HG03432 (cell line): ENCODE data around the gene MRAP.
"Not testable (repeated sequence)": the region's sequence is repeated elsewhere in the genome, so short reads cannot be mapped to it uniquely, and the experiment has no call there.

Experiments used
- ATAC-seq: cut with Tn5 transposase; IDR thresholded peaks from one replicate; pipeline ENCODE4 v1.9.1; 2021; ENCODE audit warnings: mild to moderate bottlenecking, moderate library complexity; ENCODE audit not compliant: unreplicated experiment

MRAP gene

DNA sequence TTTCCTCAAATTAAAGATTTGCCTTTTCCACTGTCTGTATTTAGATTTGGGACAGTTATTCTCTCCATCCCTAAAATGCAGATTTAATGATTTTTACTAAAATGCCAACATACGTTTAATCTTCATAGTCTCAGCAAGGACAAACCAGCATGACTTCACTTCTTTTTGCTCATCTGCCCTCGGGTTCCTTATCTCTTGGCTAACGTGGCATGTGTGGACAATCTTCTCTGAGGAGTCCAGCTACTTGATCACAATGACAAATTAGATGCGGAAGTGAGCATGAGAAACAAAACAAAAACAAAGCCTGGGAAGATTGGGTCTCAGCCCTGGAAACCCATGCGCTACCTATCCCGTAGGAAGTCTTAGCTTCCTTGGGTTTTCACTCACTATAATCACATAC, 1.0 kb downstream of the MRAP start:
- no peak for ATAC-seq

DNA sequence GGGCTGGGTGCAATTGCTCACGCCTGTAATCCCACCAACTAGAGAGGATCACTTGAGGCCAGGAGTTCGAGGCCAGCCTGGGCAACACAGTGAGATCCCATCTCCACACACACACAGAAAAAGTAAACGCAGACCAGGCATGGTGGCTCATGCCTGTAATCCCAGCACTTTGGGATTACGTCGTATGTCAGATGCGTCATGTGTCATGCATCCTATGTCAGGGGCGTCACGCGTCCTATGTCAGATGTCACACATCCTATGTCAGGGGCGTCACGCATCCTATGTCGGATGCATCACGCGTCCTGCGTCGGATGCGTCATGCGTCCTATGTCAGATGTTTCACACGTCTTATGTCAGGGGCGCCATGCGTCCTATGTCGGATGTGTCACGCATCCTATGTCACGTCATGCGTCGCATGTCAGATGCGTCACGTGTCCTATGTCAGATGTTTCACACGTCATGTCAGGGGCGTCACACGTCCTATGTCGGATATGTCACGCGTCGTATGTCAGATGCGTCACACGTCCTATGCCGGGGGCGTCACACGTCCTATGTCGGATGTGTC, 1.5 kb downstream of the MRAP start:
- ATAC-seq: no peak

DNA sequence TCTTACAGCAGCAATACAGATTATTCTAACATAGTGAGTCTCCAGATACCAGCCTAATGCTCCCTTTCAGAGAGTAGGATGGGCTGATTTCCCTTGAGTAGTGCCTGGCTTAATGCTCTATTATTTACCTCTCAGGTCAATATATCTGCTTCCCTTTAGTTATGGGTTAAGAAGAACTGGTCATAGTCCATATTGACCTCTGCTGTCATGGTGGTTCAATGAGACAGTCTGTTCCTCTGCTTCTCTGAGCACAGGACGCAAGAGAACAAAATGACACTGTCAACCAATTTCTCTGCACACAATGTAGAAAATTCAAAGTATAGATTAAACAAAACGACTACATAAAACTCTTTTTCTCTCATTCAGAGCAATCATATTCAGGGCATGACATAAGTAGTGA, 2.9 kb downstream of the MRAP start:
- no peak for ATAC-seq

- no peak for ATAC-seq
These were observed 3.9 kb downstream of the MRAP start for GRCh38 chr21:32302560-32302959.

- no peak for ATAC-seq
These were observed 4.7 kb downstream of the MRAP start for GRCh38 chr21:32303385-32303784.

- ATAC-seq: no peak
These were observed 6.3 kb downstream of the MRAP start for GRCh38 chr21:32304998-32305397.

- no peak for ATAC-seq
These were observed 7.5 kb downstream of the MRAP start for GRCh38 chr21:32306021-32306780.

DNA sequence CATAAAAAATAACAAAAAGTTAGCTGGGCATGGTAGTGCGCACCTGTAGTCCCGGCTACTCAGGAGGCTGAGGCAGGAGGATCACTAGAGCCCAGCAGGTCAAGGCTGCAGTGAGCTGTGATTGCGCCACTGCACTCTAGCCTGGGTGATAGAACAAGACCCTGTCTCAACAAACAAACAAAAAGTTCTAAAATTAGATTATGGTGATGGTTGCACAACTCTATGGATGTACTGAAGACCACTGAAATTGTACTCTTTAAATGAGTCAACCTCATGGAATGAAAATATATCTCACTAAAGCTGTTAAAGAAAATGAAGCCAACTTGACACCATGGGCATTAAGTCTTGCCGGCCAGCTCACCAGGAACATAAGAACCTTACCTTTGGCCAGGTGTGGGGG, 9.1 kb downstream of the MRAP start:
- ATAC-seq: no peak

DNA sequence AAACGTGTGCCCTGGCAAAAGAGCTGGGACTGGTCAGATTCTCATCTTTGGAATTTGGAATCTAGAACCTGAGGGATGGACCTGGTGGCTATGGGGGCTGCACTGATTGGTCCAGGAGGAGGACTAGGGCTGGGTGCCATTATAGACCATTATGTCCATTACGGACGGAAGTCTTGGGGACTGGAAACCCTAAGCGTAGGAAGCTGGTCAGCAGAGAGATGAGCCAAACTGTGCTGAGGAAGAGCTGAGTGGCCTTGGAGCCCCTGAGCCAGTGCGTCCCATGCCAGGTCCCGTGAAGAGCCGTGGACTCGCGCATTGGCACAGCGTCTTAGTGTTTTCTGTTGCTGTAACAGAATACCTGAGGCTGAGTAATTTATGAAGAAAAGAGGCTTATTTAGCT, 10.0 kb downstream of the MRAP start:
- no peak for ATAC-seq

- no peak for ATAC-seq
These were observed 11.3 kb downstream of the MRAP start for GRCh38 chr21:32309906-32310460.

- not testable (repeated sequence) for ATAC-seq
These were observed 12.3 kb downstream of the MRAP start for GRCh38 chr21:32310976-32311375.

GRCh38 chr21:32311621-32312020, 13.0 kb downstream of the MRAP start:
- ATAC-seq: no peak

- no peak for ATAC-seq
These were observed 13.7 kb downstream of the MRAP start for GRCh38 chr21:32312326-32312725.

- no peak for ATAC-seq
These were observed 14.3 kb downstream of the MRAP start for GRCh38 chr21:32312976-32313375.

- ATAC-seq: no peak
These were observed 16.2 kb downstream of the MRAP start for GRCh38 chr21:32314806-32315205.

DNA sequence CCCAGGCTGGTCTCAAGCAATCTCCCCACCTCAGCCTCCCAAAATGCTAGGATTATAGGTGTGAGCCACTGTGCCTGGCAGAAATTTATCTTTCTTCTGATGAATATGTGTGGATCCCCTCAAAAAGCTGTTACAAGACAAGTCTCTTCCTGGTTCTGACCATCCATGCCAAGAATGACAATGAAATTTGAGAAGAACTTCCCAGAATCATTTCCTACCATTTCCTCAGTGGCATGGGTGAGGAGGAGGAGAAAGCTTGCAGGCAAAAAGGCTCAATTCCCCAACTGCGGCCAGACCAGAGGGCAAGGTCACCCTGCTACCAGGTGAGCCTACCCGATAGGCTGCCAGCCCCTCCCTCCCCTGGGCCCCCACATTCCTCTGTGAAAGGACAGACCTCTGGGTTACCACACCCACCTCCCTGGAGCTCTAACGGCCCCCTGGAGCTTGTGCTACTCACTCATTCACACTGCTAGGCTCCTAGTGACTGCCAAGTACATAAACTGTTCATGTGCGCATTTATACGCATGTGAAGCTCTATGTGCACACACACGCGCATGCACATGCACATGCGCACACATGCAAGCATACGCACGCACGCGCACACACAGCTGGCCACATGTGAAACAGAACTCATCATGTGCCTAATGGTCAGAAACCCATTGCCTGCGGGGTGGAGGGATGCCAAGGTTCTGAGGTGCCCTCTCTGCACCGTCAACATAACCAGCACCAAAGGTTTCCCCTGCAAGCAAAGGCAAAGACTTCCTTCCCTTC, 17.0 kb downstream of the MRAP start:
- no peak for ATAC-seq

- ATAC-seq: no peak
These were observed 17.9 kb downstream of the MRAP start for GRCh38 chr21:32316361-32317215.

DNA sequence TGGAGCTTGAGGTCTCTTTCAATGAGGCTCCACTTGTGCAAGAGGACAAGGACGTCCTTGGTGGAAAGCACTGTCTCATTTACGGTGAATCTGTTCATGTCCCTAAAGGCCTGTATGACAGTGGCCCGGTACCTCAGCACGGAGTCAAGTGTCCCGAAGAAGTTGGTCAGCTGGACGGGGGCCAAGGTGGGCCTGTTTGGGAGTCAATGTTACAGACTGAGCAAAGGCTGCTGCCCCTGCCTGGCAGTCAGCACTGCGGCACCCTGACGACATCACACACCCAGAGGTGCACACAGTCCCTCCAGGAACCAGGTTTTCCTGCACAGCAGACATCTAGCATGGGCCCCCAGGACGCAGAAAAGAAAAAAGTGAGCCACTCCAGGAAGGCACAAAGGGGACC, 19.1 kb downstream of the MRAP start:
- no peak for ATAC-seq

GRCh38 chr21:32319012-32319411, 20.4 kb downstream of the MRAP start:
- ATAC-seq: no peak

GRCh38 chr21:32320059-32320458, 21.4 kb downstream of the MRAP start:
- no peak for ATAC-seq

DNA sequence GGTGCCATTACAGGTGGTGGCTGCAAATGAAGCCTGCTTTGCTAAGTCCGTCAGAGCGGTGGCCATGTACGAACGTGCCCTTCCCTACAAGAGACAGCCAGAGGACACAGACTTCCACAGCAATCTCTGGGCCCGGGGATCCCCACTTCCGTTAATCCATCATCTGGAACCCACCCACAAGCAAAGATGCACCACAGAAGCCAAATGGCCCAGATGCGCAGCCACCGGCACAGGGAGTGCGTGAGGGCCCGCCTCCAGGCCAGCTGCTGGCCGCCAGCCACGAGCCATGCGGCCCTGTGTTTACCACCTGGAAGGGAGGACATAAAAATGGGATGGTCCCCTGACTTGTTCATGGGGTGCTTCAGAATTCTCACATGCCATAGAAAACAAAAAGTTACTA, 22.1 kb downstream of the MRAP start:
- no peak for ATAC-seq
